Muscle layer of colon (tissue), 2 donors: ENCODE data around the gene USP22.

Experiments
- H3K27ac ChIP-seq: one replicate; pipeline ENCODE4 v1.7.0; 2013; ENCODE audit warnings: low read depth, mild to moderate bottlenecking, low read length, moderate library complexity
- H3K27me3 ChIP-seq, 2 donors: one replicate each; pipeline ENCODE4 v1.7.0; 2013; ENCODE audit warnings: low read length in 2 of 2, mild to moderate bottlenecking in 2 of 2; ENCODE audit not compliant: insufficient read depth in 2 of 2, control insufficient read depth in 1 of 2
- H3K36me3 ChIP-seq: one replicate; pipeline ENCODE4 v1.7.0; 2013; ENCODE audit warnings: mild to moderate bottlenecking, low read length; ENCODE audit not compliant: insufficient read depth
- H3K4me1 ChIP-seq: one replicate; pipeline ENCODE4 v1.7.0; 2013; ENCODE audit warnings: mild to moderate bottlenecking, low read length; ENCODE audit not compliant: insufficient read depth
- H3K4me3 ChIP-seq, 2 donors: one replicate each; pipeline ENCODE4 v1.7.0; 2013; ENCODE audit warnings: low read length in 2 of 2, low read depth in 1 of 2, mild to moderate bottlenecking in 1 of 2, moderate library complexity in 1 of 2
- H3K9ac ChIP-seq: one replicate; pipeline ENCODE4 v1.7.0; 2013; ENCODE audit warnings: low read length
- H3K9me3 ChIP-seq: one replicate; pipeline ENCODE4 v1.7.0; 2013; ENCODE audit warnings: mild to moderate bottlenecking, low read length
- donor health status: abdominal sarcoma.
- donor health status: Adenocarcinoma of cecum.

Gene USP22

DNA sequence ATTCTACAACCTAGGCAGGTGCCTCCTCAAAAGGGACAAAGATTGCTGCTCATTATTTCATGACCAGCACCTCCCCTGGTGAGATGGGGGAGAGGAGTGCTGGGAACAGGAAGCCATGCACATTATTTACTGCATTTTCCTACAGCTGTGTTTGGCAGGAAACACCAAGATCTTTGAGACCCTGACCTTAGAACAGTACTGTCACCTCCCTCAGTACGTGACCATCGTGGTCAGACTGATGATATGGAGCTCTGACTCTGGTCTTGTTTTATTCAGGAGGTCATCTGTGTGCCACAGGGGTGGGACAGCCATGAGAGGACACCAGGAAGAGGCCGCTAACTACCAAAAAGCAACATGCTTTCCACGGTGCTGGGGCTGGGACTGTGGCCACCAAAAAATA, 37.4 kb downstream of the USP22 start:
- H3K9ac ChIP-seq, result no peak overlapping the region
- H3K9me3 ChIP-seq, result no peaks in the 10 kb centered on the region
- H3K4me1 ChIP-seq, result peaks cover 22% of the 10 kb centered on the region
- no peaks in the 10 kb centered on the region for H3K27me3 ChIP-seq
- no peak overlapping the region for H3K27ac ChIP-seq
- peaks cover 95% of the 10 kb centered on the region for H3K36me3 ChIP-seq
- no peak overlapping the region for H3K4me3 ChIP-seq

DNA sequence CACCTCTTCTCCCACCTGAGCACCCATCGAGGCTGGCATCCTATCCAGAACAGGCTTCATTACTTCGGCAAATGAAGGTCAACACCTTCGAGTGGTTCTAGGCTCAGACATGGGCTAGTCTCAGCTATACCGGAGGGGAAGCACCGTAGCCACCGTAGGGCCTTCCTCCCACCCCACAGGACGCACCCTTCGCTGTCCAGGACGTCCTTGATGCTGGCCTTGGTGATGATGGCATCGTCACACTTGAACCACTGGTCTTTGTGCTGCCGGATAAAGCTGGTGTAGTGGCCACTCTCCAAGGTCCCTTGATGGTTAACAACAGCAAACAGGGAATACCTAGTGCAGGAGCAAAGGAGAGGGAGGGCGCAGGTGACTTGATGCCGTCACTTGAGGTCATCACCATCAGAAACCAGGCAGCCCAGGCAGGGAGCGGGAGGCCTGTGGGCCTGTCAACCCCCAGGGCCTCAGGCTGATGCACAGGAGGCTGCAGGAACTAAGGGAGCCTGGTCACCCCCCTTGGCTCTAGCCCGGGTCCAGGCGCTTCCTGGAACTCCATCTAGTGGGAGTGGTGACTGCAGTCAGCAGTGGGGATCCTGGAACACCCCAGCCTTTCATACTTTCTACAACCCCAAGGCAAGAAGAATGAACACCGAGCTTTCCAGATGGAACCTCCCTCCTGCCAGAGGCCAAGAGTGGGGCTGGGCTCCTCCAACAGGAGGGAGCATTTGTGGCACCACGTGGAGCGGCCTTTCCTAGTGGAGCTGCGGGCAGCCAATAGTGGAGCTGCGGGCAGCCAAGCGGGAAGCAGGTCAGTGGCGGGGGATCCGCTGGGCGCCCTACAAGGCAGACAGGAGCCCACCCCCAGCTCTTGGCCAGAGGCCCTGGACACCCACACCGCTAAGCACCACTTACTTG, 38.5 kb downstream of the USP22 start:
- Histone ChIP-seq H3K9me3 (no peaks in the 10 kb centered on the region), H3K27me3 (no peaks in the 10 kb centered on the region), H3K27ac (no peak overlapping the region), H3K36me3 (peaks cover 91% of the 10 kb centered on the region), H3K4me1 (peaks cover 32% of the 10 kb centered on the region), H3K9ac (no peak overlapping the region), H3K4me3 (no peak overlapping the region)

DNA sequence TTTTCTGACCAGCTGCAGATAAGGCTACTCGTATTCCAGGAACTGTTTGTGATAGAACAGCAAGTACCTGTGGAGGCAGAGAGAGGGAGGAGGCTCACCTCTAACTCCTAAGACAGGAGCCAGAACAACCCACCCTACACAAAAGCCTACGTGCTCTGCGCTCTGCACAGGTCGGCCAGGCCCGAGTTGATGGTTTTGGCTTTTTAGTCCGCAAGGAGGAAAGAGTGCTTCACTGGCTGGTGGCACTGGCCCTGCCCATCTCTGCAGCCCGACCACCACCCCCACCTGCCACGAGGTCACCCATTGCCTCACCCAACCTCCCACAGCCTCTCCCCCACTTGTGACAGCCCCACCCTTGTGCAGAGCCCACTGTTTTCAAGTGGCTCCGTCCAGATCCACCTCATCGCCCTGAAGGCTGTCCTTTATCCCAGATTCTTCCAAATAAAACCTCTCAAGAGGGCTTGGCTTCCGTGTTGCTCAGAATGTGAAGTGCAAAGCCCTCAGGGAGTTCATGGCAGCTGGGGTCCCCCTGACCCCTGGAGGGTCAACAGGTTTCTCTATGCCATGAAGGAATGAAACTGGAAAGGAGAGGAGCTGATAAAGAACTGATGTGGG, 39.7 kb downstream of the USP22 start:
- peaks cover 43% of the 10 kb centered on the region for H3K4me1 ChIP-seq
- H3K27ac ChIP-seq, result no peak overlapping the region
- H3K9me3 ChIP-seq, result no peaks in the 10 kb centered on the region
- H3K27me3 ChIP-seq, result no peaks in the 10 kb centered on the region
- H3K9ac ChIP-seq, result no peak overlapping the region
- peaks cover 79% of the 10 kb centered on the region for H3K36me3 ChIP-seq
- no peak overlapping the region for H3K4me3 ChIP-seq

DNA sequence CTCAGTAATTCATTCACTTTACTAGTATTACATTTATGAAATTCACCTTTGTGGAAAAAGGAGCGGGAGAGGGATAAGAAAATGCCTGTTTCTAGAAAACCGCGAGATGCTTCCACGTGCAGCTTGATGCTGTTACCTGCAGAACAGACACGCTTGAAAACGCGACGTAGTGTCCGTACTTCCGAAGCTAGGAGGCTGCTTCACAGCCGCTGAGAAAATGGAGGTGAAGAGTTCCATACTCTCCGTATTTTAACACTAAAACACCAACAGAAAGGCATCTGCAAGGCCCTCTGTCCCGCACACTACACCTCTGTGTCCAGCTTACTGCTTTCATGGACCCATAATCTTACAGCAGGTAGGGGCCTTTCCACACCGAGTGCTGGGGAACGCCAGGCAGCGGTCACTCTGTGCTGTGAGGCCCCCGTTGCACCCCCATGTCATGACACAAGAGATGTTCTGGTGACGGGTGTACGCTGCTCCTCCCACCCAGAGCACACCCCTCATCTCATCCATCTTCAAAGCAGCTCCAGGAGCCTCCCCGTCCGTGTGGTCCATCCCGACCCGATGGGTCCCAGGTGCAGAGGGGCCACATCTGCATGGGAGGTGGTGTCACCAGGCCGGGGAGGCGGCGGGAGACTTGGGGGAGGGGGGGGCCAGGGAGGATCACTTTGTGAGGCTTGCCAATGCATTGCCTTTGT, 40.4 kb downstream of the USP22 start:
- no peak overlapping the region for H3K27ac ChIP-seq
- no peak overlapping the region for H3K9ac ChIP-seq
- H3K9me3 ChIP-seq, result no peaks in the 10 kb centered on the region
- H3K36me3 ChIP-seq, result peaks cover 73% of the 10 kb centered on the region
- H3K4me1 ChIP-seq, result peaks cover 46% of the 10 kb centered on the region
- H3K4me3 ChIP-seq, result no peak overlapping the region
- no peaks in the 10 kb centered on the region for H3K27me3 ChIP-seq

DNA sequence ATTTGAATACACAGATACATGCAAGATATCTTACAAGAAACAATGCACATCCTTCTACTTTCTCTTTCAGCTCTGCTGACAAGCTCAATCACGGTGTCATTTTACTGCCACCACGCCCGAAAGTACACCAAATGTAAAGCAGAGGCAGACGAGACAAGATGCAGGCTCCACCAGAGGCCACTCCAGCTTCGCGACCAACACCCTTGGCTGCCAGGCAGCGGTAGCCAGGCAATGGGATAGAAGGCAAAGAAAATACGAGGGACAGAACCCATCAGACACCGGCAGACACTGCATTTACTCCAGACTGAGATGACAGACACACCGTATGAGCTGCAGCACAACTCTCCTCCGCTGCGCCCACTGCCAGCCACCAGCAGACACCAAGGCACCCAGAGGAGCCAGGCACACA, 41.0 kb downstream of the USP22 start:
- H3K4me3 ChIP-seq, result no peak overlapping the region
- no peaks in the 10 kb centered on the region for H3K9me3 ChIP-seq
- peaks cover 46% of the 10 kb centered on the region for H3K4me1 ChIP-seq
- no peaks in the 10 kb centered on the region for H3K27me3 ChIP-seq
- H3K27ac ChIP-seq, result peak overlapping the region; percentile 51
- H3K36me3 ChIP-seq, result peaks cover 66% of the 10 kb centered on the region
- H3K9ac ChIP-seq, result no peak overlapping the region

DNA sequence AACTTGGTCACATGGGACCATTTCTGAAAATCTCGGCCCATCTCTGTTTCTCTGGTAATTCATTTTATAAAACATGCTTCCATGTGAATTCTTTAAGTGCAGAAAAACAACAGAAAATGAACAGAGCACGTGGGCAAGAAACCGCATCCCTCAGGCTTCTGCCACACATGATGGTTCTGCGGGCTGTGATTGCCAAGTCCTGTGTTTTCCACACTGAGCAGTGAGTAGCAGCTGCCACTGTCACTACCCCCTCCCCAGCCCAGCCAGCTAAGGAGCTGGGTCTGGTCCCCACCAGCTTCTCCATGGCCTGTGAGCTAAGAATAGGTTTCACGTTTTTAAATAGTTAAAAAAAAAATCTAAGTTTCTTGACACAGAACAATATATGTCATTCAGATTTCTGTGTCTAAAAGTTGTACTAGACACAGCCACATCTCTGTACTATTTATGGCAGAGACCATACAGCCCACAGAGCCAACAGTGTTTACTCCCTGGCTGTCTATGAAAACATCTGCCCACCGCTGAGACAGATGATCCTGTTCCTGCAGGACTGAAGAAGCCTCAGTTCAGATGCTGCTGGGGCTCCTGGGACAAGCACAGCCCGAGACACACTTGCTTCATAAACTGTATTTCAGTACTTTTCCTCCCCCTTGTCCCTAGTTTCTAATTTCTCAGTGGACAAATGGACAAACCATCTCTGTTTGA, 41.5 kb downstream of the USP22 start:
- H3K9ac ChIP-seq, result no peak overlapping the region
- H3K4me1 ChIP-seq, result peaks cover 46% of the 10 kb centered on the region
- peak overlapping the region; percentile 51 for H3K27ac ChIP-seq
- no peak overlapping the region for H3K4me3 ChIP-seq
- no peaks in the 10 kb centered on the region for H3K9me3 ChIP-seq
- H3K36me3 ChIP-seq, result peaks cover 62% of the 10 kb centered on the region
- H3K27me3 ChIP-seq, result no peaks in the 10 kb centered on the region

DNA sequence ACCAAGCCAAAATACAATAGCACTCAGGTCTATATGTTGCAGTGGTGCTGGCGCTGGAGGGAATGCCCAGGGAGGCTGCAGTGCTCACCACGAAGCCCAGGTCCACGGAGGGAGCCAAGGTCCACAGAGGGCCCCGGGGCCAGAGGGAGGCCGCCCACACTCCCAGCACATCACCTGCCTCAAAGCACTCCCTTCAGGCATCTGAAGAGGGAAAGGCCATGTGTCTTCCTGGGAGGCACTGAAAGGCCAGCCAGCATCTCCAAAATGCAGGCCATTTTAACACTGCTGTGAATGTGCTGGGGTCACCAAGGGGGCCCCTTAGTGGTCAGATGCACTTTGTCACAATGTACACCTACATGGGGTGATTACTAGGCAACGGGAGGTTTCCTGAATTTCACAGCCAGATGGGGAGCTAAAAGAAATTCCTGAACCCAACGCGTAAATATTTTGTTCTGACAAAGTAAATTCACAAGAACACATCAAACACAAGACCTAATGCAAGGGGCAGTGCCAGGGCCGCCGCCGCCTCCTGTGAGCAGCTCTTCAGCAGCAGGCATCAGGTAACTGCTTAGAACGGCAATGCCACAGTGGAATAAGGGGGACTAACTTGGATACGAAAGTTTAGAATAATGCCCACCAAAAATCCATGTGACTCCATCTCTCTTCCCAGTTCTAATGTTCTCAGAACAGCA, 42.8 kb downstream of the USP22 start:
- Histone ChIP-seq H3K27ac (no peak overlapping the region), H3K9me3 (no peaks in the 10 kb centered on the region), H3K9ac (no peak overlapping the region), H3K27me3 (no peaks in the 10 kb centered on the region), H3K36me3 (peaks cover 49% of the 10 kb centered on the region), H3K4me3 (no peak overlapping the region), H3K4me1 (peaks cover 46% of the 10 kb centered on the region)

DNA sequence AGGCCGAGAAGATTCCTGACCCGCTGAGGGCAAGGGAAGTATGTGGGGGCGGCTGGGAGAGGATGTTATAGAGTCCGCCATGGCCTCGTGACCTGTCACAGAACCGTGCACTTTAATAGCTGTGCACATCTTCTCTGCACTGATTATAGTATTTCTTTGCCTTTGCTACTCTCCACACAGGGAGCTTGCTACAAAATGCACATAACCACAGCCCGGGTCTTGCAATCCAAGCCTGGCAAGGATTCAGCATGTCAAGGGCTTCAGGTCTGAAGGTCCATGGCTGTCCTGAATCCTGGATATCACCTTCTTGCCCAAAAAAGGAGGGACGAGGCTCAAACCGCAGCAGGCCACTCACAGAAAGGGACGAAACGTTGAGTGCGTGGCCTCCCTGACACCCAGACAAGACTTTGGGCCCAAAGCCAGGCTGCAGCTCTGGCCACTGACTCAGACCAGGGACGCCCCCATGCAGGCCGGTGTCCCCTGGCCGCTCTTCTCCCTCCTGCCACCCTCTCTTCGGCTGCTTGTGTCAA, 43.7 kb downstream of the USP22 start:
- no peaks in the 10 kb centered on the region for H3K9me3 ChIP-seq
- peaks cover 46% of the 10 kb centered on the region for H3K4me1 ChIP-seq
- H3K4me3 ChIP-seq, result no peak overlapping the region
- no peak overlapping the region for H3K9ac ChIP-seq
- H3K27ac ChIP-seq, result peak overlapping the region; percentile 27
- H3K36me3 ChIP-seq, result peaks cover 40% of the 10 kb centered on the region
- H3K27me3 ChIP-seq, result no peaks in the 10 kb centered on the region

DNA sequence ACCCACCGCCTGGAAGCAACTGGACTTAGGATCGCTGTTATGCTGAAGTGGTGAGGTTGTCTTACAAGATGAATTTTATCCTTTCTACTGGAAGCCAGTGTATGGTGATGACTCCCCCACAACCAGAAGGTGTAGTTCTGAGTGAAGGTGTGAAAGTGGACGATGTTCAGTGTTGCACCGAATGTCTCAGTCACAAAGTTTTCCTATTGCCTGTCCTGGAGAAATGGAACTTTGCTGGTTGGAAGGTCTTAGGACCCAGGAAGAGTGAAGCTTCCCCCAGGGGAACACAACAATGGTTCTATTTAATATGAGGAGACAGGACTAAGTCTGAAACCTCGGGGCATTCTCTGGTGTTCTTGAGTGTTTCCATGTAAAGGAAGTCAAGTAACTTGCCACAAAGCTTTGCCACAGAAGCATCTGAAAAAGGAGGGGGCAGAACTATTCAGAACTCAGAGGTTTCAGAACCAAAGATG, 44.2 kb downstream of the USP22 start:
- H3K4me1 ChIP-seq, result peaks cover 46% of the 10 kb centered on the region
- H3K9me3 ChIP-seq, result no peaks in the 10 kb centered on the region
- peaks cover 35% of the 10 kb centered on the region for H3K36me3 ChIP-seq
- no peak overlapping the region for H3K4me3 ChIP-seq
- no peaks in the 10 kb centered on the region for H3K27me3 ChIP-seq
- H3K27ac ChIP-seq, result no peak overlapping the region
- H3K9ac ChIP-seq, result no peak overlapping the region

DNA sequence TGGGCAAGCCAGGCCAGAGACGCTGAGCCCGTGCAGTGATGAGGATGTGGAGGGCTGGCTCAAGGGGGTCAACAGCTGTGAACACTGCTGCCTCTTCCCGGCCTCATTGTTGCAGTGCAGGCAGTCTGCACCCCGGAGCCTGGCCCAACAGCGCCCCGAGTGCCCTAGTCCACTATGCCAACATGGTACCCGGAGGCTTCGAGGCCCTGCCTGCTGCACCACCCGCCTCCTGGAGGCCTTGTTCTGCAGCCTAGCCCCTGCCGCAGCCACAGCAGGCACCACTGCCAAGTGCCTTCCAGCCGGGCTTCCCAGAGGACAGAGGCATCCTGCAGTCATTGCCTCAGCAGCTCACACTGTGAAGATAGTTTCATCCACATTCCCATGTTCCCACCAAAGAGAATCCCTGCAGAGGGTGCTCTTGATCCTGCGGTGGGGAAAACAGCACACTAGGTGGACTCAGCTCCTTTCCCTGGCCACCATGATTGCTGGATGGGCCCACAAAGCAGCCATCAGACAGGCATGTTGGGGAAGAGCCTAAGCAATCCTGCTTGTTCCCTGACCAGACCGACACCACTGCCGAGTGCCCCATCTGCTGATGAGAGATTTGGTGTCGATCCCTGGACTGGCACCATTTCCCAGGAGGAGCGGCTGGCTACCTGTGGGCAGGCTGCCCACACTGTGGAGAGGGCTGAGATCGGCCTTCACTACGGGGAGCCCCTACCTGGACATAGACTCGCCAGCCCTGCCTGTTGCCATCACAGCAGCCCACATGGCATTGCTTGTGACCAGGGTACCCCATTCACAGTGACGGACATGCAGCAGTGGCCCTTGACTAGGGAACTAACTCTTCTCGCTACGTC, 44.9 kb downstream of the USP22 start:
- Histone ChIP-seq H3K4me3 (no peak overlapping the region), H3K27ac (no peak overlapping the region), H3K36me3 (peaks cover 28% of the 10 kb centered on the region), H3K9me3 (no peaks in the 10 kb centered on the region), H3K9ac (no peak overlapping the region), H3K4me1 (peaks cover 51% of the 10 kb centered on the region), H3K27me3 (no peaks in the 10 kb centered on the region)
